GM19238 (cell line): ENCODE data around the gene KCNN4.
A peak's percentile ranks its signal among the peaks of the same experiment; 100 is the strongest.
"Not testable (repeated sequence)": the region's sequence is repeated elsewhere in the genome, so short reads cannot be mapped to it uniquely, and the experiment has no call there.

Experiments
- DNase-seq: peaks from one replicate; pipeline ENCODE4 v3.0.0; 2011; ENCODE audit warnings: low spot score; ENCODE audit not compliant: insufficient read length

KCNN4 gene

DNA sequence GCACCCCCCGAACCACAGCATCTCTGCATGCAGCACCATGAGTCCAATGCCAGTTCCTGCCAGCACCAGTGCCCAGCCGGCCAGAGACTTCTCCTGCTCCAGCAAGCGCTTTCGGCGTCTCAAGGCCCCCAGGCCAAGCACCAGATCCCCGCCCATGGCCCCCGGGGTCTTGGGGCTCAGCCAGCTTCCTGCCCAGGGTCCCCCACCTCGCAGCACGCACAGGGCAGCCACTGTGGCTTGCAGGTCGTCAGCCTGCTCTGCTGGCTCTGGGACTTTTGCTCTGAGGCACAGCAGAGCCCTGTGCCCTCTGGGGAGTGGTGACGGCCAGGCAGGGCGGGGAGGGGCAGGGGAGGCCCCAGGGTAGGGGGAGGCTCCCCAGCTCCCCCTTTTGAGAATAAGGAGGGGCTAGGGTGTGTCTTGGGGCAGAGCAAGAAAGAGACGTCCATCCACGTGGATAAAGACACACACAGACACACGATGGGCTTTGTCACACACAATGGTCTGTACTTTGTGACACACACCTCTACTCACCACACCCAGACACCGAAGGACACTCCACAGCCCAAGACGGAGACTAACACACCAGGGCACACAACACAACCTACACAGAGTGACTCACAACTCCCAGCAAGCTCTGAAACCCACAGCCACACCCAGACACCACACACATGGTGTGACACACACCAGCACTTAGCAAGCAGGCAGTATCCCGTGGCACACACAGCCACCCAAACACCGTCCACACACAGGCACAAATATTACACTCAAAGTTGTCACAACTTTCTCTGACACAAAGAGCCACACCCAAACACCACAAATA lies at the start of gene KCNN4:
Gene KCNN4 (minus strand): TSS at position 268 of the 820 bp plus-strand sequence. CDS start 112 bp downstream, at position 156.
- peak; percentile 63 for DNase-seq

DNA sequence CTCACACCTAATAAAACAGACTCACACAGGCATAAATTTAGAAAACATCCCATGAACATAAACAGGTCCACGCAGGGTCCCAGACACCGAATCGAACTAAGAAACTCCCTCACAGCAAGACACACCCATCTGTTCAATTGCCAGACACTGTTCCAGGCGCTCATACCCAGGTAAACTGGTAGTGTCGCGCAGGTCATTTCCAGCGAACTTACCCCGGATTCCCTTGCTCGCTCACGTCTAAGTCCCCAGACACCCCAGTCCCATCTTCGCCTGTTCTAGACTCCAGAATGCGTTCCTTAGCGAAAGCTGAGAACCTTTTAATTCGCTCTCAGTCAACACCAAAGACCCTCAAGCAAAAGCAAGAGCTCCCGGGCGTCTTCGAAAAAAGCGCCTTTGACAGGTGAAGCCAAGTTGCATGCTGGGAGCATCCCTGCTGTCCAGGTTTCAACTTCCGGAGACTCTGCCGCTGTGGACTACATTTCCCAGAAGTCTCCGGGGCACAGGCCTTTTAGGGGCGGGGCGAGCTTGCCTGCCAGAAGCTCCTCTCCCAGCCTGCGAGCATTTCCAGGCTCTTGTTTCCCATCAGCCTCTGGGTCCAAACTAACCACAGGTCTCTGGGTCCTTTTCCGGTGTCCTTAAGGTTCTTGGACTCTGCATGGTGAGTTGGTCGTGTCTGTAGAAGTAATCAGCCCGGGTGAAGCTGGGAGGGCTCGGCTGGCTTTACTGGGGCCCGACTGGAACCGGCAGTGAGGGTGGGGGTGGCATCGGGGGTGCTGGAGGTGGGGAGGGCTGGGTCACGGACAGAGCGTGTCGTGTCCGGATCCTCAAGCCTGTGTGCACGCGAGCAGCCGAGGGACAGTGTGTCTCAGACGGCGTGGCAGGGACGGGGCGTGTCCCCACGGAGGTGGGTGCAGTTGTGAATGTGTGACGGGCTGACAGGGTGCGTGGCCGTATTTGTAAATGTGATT lies 46.3 kb upstream of the KCNN4 start, which contains the start of gene ZNF283:
Gene ZNF283 (plus strand): TSS at position 535 of the 968 bp plus-strand sequence. CDS start 6,184 bp downstream, outside the sequence.
- peak; percentile 68 for DNase-seq

DNA sequence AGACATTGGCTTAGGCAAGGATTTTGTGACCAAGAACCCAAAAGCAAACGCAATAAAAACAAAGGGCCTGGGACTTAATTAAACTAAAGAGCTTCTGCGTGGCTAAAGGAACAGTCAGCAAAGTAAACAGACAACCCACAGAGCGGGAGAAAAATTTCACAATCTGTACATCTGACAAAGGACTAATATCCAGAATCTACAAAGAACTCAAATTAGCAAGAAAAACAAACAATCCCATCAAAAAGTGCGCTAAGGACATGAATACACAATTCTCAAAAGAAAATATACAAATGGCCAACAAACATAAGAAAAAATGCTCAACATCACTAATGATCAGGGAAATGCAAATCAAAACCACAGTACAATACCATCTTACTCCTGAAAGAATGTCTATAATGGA lies 43.8 kb upstream of the KCNN4 start:
- not testable (repeated sequence) for DNase-seq

DNA sequence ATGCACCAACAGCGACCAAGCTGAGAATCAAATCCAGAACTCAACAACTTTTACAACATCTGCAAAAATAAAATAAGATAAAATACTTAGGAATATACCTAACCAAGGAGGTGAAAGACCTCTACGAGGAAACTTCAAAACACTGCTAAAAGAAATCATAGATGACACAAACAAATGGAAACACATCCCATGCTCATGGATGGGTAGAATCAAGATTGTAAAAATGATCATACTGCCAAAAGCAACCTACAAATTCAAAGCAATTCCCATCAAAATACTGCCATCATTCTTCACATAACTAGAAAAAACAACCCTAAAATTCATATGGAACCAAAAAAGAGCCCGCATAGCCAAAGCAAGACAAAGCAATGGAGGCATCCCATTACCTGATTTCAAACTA lies 43.1 kb upstream of the KCNN4 start:
- DNase-seq, result not testable (repeated sequence)

DNA sequence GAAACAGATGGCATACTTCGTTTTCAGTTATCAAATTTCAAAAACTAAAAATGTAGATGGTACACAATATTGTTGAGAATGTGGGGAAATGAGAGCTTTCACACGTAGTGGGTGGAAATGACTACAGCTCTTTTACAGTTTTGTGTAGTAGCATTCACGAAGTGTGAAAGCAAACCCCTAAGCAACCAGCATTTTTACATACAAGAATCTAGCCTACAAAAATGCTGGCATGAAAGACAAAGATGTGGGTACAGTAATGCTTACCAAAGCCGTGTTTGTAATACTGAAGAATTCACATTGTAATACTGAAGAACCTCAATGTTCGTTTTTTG lies 40.1 kb upstream of the KCNN4 start:
- DNase-seq, result no peak

DNA sequence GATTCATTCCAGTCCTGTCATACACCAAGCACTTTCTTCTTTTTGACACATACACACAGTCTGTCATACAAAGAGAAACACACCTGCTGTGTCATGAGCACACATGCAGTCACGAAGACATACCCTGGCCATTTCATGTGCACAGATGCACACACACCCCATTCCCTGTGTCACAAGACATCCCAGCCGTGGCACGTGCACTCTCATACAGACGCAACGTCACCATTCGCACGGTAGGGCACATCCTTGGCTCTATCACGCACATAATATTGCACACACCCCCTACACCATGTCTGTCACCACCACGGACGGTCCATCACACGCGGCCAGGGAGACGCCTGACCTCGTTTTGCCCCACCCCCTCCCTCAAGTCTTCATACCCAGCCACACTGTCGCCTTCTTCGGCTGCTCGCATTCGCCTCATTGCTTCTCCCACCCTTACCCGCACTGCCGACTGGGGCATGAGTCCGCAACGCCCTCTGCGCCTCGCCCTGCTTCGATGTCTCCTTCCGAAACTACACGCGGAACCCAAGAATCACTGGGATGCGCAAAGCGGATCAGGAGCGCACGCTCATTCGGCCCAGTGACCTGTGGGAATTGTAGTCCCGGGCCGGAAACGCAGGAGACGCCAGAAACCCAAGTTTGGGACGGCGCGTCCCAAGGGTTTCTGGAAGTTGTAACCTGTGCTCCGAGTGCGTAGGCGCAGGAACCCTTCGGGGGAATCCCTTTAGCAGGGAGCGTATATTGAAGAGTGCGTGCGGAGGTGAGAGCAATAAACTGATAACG lies 39.5 kb upstream of the KCNN4 start:
- no peak for DNase-seq

DNA sequence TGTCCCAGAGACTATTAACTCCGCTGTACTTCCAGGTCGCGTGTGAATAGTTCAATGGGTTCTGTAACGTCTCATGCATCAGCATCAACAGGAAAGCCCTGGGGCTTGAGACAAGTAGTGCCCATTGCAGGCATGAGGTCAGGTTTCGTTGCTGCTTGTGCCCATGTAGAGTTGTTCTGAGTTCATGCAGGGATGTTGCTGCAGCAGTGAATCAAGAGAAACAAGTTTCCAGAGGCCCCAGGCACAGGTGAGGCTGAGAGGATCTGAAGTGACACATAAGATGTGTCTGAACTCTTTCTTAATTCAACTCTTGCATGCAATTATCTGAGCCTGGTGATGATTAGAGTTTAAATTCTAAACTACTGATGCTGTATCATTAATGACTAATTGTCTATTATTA lies 37.7 kb upstream of the KCNN4 start:
- DNase-seq, result no peak

DNA sequence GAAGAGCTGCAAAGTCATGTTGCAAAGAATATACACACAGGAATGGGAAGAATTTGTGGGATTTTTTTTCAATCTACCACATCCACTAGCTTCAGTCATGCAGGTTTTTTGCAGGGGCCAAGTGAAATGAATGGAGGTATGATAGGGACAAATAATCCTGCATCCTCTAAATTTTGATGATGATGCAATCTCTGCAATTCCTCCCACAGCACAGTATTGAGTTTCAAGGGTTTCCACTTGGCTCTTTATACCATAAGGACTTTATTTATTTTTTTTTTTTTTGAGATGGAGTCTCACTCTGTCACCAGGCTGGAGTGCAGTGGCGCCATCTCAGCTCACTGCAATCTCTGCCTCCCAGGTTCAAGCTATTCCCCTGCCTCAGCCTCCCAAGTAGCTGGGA lies 36.7 kb upstream of the KCNN4 start:
- DNase-seq, result not testable (repeated sequence)

DNA sequence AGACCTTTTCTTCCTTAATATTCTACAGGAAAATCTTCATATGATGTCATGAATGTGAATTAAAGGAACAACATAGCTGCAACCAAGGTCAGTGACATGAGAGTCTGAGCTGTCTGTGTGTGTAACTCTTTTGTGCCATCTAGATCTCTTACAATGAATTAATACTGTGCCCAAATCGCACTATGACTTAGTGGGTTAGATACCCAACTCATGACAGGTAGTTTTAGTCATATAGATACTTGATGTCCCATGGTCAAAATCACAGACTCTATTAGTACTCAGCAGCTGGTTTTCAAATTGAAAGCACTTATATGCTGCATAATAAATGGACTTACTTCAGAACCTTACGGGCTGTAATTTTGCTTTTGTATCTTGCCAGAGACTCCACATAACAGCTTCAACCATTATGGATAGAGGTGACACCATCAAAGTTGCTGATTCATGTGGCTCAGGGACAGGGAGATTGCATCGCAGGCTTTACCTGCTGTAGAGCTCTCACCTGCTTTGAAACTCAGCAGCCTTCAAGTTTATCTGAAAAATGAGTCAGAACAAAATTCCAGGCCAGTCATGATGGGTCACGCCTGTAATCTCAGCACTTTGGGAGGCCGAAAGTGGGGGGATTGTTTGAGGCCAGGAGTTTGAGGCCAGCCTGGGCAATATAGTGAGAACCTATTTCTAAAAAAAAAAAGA lies 34.0 kb upstream of the KCNN4 start:
- DNase-seq, result no peak

DNA sequence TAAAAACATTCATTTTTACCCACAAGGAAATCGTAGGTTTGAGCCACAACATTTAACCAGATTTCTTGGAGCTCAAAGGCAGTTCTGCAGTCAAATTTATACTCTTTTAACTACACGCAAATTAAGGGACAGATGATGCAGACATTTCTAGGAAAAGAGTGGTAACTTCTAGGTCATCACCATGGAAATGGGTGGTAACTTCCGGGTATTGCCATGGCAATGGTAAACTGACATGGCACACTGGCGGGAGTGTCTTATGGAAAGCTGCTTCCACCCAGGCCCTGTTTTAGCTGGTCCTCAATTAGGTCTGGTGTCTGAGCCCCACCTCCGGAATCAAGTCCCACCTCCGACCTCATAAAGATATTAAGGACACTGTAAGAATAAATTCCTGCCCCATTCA lies 31.9 kb upstream of the KCNN4 start:
- no peak for DNase-seq

DNA sequence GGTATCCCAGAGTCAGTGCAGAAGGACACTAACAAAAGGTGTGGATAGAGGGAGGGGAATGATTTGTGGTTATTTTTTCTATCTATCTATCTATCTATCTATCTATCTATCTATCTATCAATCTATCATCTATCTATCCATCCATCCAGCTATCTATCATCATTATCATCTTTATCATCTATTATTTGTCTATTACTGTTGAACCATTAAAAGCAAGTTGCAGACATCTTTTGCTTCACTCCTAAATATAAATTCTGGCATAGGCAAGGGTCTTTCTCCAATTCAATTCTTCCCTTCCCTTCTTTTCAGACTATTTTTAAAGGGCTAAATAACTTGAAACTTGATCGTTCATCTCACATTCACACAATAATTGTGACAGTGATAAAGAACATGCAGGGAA lies 31.5 kb upstream of the KCNN4 start:
- no peak for DNase-seq

DNA sequence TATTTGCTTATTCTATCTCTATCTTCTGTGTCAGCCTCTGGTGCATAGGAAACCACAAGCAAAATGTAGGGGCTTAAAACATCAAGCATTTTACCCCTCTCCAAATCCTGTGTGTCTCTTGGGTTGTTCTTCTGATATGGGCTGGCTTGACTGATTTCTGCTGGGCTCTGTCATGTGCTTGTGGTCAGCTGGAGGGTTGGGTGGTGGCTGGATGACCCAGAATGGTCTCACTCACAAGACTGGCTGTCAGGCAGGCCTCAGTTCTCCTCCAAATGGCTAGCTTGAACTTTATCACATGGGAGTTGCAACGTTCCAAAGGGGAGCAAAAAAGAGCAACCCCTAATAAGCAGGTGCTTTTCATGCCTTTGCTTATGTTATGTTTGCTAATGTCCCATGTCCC lies 31.1 kb upstream of the KCNN4 start:
- no peak for DNase-seq

DNA sequence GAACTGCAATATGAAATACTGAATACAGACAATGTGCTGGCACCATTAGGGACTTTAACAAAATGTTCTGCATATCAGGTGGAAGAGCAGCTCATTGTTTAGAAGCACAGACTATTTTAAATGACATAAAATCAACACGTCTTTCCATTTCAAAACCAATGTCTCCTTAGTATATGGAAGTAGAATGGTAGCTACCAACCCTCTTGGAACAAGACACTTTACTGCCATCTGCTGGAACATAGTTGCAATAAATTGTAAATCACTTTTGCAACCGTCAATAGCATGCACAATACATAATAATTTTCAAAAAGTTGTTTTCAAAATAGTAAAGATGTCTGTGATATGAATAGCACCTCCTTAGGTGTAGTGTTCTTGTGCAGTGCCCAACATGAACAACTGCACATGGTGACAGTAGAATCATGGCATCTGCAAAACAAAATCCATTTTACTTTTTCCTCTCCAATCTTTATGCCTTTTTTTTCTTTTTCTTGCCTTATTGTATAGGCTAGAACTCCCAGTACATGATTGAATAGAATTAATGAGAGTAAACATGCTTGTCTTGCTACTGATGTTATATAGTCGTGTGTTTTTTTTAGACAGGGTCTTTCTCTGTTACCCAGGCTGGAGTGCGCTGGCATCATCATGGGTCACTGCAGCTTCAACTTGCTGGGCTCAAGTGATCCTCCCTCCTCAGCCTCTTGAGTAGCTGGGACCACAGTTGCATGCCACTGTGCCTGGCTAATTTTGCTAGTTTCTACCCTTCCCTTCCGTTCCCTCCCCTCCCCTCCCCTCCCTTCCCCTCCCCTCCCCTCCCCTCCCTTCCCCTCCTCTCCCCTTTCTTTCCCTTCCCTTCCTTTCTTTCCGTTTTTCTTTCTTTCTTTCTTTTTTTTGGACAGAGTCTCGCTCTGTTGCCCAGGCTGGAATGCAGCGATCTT lies 29.3 kb upstream of the KCNN4 start:
- DNase-seq, result no peak

DNA sequence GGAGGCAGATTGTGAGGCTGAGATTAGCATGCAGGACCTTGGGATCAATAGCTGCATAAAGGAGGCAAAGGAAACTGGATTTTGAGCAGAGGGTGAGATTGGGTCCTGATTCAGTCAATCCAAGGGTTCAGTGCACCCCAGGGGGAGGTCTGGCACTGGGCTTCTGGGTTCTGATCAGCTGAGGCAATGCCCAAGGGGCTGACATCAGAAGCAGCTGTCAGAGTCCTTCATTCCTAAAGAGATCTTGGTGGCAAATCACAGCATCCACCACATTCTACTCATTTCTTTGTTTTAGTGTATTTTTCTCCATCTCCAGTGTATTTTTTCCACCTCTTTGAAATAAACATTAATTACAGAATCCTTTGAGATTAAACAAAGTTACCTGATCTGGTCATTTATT lies 26.9 kb upstream of the KCNN4 start:
- DNase-seq, result no peak

DNA sequence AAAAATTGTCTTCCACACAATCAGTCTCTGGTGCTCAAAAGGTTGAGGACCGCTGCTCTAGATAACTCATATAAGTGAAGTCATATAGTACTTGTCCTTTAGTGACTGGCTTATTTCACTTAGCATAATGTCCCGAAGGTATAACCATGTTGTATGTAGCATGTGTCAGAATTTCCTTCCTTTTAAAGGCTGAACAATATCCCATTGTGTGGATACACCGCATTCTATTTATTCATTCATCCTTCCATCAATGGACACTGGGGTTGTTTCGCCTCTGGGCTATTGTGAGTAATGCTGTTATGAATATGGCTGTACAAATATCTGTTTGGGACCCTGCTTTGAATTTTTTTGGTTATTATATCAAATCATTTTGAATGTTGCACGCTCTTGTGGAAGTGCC lies 26.1 kb upstream of the KCNN4 start:
- DNase-seq, result no peak

DNA sequence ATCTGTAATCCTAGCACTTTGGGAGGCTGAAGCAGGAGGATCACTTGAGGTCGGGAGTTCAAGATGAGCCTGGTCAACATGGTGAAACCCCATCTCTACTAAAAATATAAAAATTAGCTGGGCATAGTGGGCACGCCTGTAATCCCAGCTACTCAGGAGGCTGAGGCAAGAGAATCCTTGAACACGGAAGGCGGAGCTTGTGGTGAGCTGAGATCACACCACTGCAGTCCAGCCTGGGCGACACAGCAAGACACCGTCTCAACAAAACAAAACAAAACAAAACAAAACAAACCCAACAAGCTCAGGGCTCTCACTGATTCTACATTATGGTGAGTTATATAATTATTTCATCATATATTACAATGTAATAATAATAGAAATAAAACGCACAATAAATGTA lies 25.6 kb upstream of the KCNN4 start:
- not testable (repeated sequence) for DNase-seq

DNA sequence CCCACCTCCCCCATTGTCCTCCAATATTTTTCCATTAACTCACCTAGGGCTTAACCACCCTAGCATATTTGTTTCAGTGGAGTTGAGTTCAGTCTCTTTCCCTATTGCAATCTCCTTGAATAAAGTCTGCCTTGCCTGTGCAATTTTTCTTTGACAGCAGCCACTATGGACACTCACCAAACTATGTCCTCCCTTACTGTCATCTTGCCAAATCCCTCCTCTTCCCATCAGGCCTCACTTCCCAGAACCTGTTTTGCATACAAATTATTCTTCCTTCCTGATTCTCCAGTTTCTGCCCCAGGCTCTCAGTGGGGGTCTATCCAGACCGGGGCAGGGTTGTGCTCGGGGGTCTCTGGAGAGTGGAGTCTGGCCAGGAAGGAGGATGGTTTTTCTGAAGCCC lies 23.7 kb upstream of the KCNN4 start:
- DNase-seq, result no peak

DNA sequence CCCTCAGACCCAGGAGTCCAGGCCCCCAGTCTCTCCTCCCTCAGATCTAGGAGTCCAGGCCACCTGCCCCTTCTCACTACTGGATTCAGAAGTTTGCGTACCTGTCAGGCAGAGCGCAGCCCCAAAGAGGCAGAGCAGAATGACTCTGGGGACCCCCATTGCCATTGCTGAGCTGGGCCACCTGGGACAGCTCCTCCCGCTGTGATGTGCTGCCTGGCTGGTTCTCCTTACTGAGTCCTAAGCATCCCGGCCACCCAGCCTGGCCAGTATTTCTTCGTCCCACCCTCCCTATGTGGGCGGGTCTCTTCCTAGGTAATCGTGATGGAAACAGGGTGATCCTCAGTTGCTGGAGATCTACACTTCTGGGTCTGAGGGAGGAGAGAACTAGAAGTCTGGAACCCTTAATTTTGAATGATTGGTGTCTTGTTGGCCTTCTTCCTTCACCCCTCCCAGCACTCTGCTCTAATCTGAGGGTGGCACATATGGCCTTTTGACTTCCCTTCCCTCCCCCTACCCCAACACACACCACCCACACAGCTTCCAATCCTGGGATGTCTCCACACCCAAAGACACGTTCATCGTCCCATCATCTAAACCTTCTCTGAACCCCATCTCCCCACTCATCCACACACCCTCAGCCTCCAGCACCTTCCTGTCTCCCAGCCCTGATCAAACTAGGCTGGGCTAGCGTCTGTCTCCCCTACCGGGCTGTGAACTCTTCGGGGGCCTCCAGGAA lies 21.6 kb upstream of the KCNN4 start, which contains the start of gene LYPD5:
Gene LYPD5 (minus strand): TSS at position 232 of the 736 bp plus-strand sequence. CDS start 67 bp downstream, at position 165.
- DNase-seq, result no peak
